ENCODE results near the gene EFNB3. TPM values are rescaled to one million over a fixed set of nuclear protein-coding genes. Genes with fewer than 3 reads are reported as not detected.

Gene EFNB3
- polyA plus RNA-seq, 4 donors: 1.1 to 2.0 TPM; not detected in 2

DNA sequence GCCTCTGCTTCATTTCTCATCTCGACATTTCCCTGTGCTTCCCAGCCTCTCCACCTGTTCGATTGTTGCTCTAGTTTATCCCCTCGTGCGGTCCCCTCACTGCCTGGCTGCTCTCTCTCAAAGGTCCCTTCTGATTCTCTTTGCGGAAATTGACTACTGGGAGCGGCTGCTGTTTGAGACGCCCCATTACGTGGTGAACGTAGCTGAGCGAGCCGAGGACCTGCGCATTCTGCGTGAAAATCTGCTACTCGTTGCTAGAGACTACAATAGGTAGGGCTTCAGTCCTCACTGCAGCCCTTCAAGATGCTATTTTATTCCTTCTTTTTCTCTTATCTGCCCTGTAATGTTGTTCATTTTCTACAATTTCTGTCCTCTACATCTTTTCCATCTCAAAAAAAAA is 52.0 kb downstream of the EFNB3 start:
- Histone ChIP-seq H3K4me3 (ENCODE audit: low read depth in 1 of 3, low read length in 3 of 3) (no peak overlapping the region), H3K27ac (ENCODE audit: low read depth in 1 of 3, low read length in 2 of 3) (no peak overlapping the region), H3K9me3 (ENCODE audit: control insufficient read depth in 2 of 2, insufficient read depth in 1 of 2, low read depth in 1 of 2, low read length in 1 of 2) (no peaks in the 10 kb centered on the region), H3K4me1 (ENCODE audit: control insufficient read depth in 3 of 3, insufficient read depth in 2 of 3, low read depth in 1 of 3, low read length in 2 of 3) (no peaks in the 10 kb centered on the region), H3K36me3 (ENCODE audit: control insufficient read depth in 3 of 3, insufficient read depth in 2 of 3, low read depth in 1 of 3, low read length in 3 of 3) (no peaks in the 10 kb centered on the region), H3K27me3 (ENCODE audit: control insufficient read depth in 3 of 3, insufficient read depth in 3 of 3, low read length in 3 of 3) (no peaks in the 10 kb centered on the region)
- 88 to 94% (median 92%) methylated on average over 14 of the region's 14 CpGs for WGBS, 3 donors
- DNase-seq: no peak
- no peak for FAIRE-seq

Other genes starting within 250 kb of the EFNB3 start
- 10 to 100 TPM in 2 of 4 donors, 1 to 10 TPM in 2; 7.6 to 76.4 (median 12.4) TPM for gene ZBTB4, start 225.6 kb upstream of the EFNB3 start, polyA plus RNA-seq
- gene SLC35G6, start 223.8 kb upstream of the EFNB3 start, polyA plus RNA-seq: under 1 TPM in 1 of 4 donors, not detected in 3; 0.49 TPM
- gene POLR2A, start 220.8 kb upstream of the EFNB3 start, polyA plus RNA-seq: 100 to 1,000 TPM in 1 of 4 donors, 10 to 100 TPM in 2, 1 to 10 TPM in 1; 10.0 to 104 (median 20.8) TPM
- gene TNFSF12, start 156.1 kb upstream of the EFNB3 start, polyA plus RNA-seq: 10 to 100 TPM in 3 of 4 donors, 1 to 10 TPM in 1; 8.1 to 31.1 (median 22.1) TPM
- 100 to 1,000 TPM in 1 of 4 donors, 10 to 100 TPM in 3; 23.0 to 107 (median 28.5) TPM for gene TNFSF13, start 146.5 kb upstream of the EFNB3 start, polyA plus RNA-seq
- 10 to 100 TPM; 39.8 to 66.7 (median 53.3) TPM for gene SENP3, start 143.3 kb upstream of the EFNB3 start, polyA plus RNA-seq
- gene CD68, start 125.6 kb upstream of the EFNB3 start, polyA plus RNA-seq: 100 to 1,000 TPM in 3 of 4 donors, 10 to 100 TPM in 1; 60.2 to 708 (median 171) TPM
- 100 to 1,000 TPM in 2 of 4 donors, 10 to 100 TPM in 2; 69.7 to 126 (median 96.4) TPM for gene MPDU1, start 121.3 kb upstream of the EFNB3 start, polyA plus RNA-seq
- 1 to 10 TPM in 2 of 4 donors, not detected in 2; 1.2 to 1.3 TPM for gene SOX15, start 115.1 kb upstream of the EFNB3 start, polyA plus RNA-seq
- 10 to 100 TPM; 25.1 to 41.1 (median 30.9) TPM for gene FXR2, start 90.3 kb upstream of the EFNB3 start, polyA plus RNA-seq
- 1,000 to 10,000 TPM in 2 of 4 donors, 100 to 1,000 TPM in 2; 204 to 1,210 (median 689) TPM for gene SAT2, start 77.4 kb upstream of the EFNB3 start, polyA plus RNA-seq
- gene SHBG, start 75.1 kb upstream of the EFNB3 start, polyA plus RNA-seq: 10 to 100 TPM in 3 of 4 donors, 1 to 10 TPM in 1; 2.6 to 38.8 (median 20.6) TPM
- 1 to 10 TPM in 2 of 4 donors, not detected in 2; 1.1 to 1.9 TPM for gene ATP1B2, start 54.3 kb upstream of the EFNB3 start, polyA plus RNA-seq
- 10 to 100 TPM in 2 of 4 donors, 1 to 10 TPM in 2; 8.7 to 51.8 (median 26.3) TPM for gene TP53, start 17.7 kb upstream of the EFNB3 start, polyA plus RNA-seq
- gene WRAP53, start 16.7 kb upstream of the EFNB3 start, polyA plus RNA-seq: 10 to 100 TPM in 3 of 4 donors, 1 to 10 TPM in 1; 7.1 to 17.7 (median 11.2) TPM
- under 1 TPM in 2 of 4 donors, not detected in 2; 0.04 to 0.09 TPM for gene DNAH2, start 12.5 kb downstream of the EFNB3 start, polyA plus RNA-seq
- 10 to 100 TPM in 3 of 4 donors, 1 to 10 TPM in 1; 8.4 to 26.1 (median 16.7) TPM for gene KDM6B, start 129.0 kb downstream of the EFNB3 start, polyA plus RNA-seq
- gene TMEM88, start 149.9 kb downstream of the EFNB3 start, polyA plus RNA-seq: 10 to 100 TPM in 1 of 4 donors, 1 to 10 TPM in 3; 3.8 to 17.5 (median 7.3) TPM
- 100 to 1,000 TPM in 1 of 4 donors, 10 to 100 TPM in 3; 40.1 to 142 (median 73.4) TPM for gene NAA38, start 152.4 kb downstream of the EFNB3 start, polyA plus RNA-seq
- 10 to 100 TPM in 1 of 4 donors, 1 to 10 TPM in 3; 4.9 to 13.0 (median 6.4) TPM for gene CYB5D1, start 152.8 kb downstream of the EFNB3 start, polyA plus RNA-seq
- gene CHD3, start 183.6 kb downstream of the EFNB3 start, polyA plus RNA-seq: 10 to 100 TPM; 23.7 to 60.4 (median 36.7) TPM
- gene RNF227, start 211.1 kb downstream of the EFNB3 start, polyA plus RNA-seq: 1 to 10 TPM; 1.9 to 3.0 (median 2.5) TPM
- 1 to 10 TPM; 1.3 to 3.9 (median 1.7) TPM for gene KCNAB3, start 224.7 kb downstream of the EFNB3 start, polyA plus RNA-seq
- 100 to 1,000 TPM; 103 to 152 (median 118) TPM for gene TRAPPC1, start 226.7 kb downstream of the EFNB3 start, polyA plus RNA-seq
- 10 to 100 TPM; 18.4 to 24.6 (median 24.0) TPM for gene CNTROB, start 227.0 kb downstream of the EFNB3 start, polyA plus RNA-seq

Measured in small intestine (tissue), 7 donors.